Osteoblast (primary cell): ENCODE measurements around the gene C9orf78. TPM values are rescaled to one million over a fixed set of nuclear protein-coding genes. Genes with fewer than 3 reads are reported as not detected.

Experiments used
- DNase-seq: peaks from one replicate; pipeline ENCODE4 v3.0.0; 2011; ENCODE audit warnings: low spot score, mixed read lengths; ENCODE audit not compliant: insufficient read length; ENCODE audit errors: missing footprints
- H2AFZ ChIP-seq: 2 replicates; pipeline ENCODE4 v1.6.0; 2011; ENCODE audit warnings: mild to moderate bottlenecking, low read length
- H3K27ac ChIP-seq: 2 replicates; pipeline ENCODE4 v1.5.1; 2011; ENCODE audit warnings: mild to moderate bottlenecking, low read depth, low read length, moderate library complexity
- H3K27me3 ChIP-seq: 2 replicates; pipeline ENCODE4 v1.6.0; 2012; ENCODE audit warnings: mild to moderate bottlenecking, control low read depth, inconsistent platforms, low read length, moderate library complexity; ENCODE audit not compliant: insufficient read depth
- H3K36me3 ChIP-seq: 2 replicates; pipeline ENCODE4 v1.5.1; 2011; ENCODE audit warnings: mild to moderate bottlenecking, low read length, control low read depth, moderate library complexity; ENCODE audit not compliant: insufficient read depth
- H3K4me1 ChIP-seq: 2 replicates; pipeline ENCODE4 v1.5.1; 2011; ENCODE audit warnings: mild to moderate bottlenecking, low read length, control low read depth, moderate library complexity; ENCODE audit not compliant: insufficient read depth
- H3K4me2 ChIP-seq: 2 replicates; pipeline ENCODE4 v1.6.0; 2011; ENCODE audit warnings: mild to moderate bottlenecking, low read length; ENCODE audit not compliant: insufficient read depth
- H3K4me3 ChIP-seq: fragments of 200-600 bp; sonication (generic); 3 replicates; pipeline ENCODE4 v1.5.1; 2012; ENCODE audit warnings: mild to moderate bottlenecking, low read length, inconsistent platforms; ENCODE audit not compliant: insufficient read depth
- H3K79me2 ChIP-seq: 2 replicates; pipeline ENCODE4 v1.6.0; 2012; ENCODE audit warnings: mild to moderate bottlenecking, low read length, control low read depth, inconsistent platforms; ENCODE audit not compliant: insufficient read depth
- H3K9me3 ChIP-seq: 2 replicates; pipeline ENCODE4 v1.5.1; 2011; ENCODE audit warnings: low read depth, low read length, control low read depth
- H4K20me1 ChIP-seq: 2 replicates; pipeline ENCODE4 v1.6.0; 2012; ENCODE audit warnings: mild to moderate bottlenecking, low read length, control low read depth; ENCODE audit not compliant: insufficient read depth
- CTCF ChIP-seq: IDR thresholded peaks from 2 replicates; pipeline ENCODE4 v1.5.1; 2011; ENCODE audit warnings: mild to moderate bottlenecking, low read depth, low read length, moderate library complexity; ENCODE audit errors: extremely low read depth
- total RNA-seq: library from RNA; depleted of rRNA; stranded (reverse); fragments of >200 nt; gene quantifications from 2 replicates; pipeline ENCODE4 v1.2.3, GENCODE V29; 2012

The C9orf78 gene
- total RNA-seq, 1 donor, result 30.8 TPM

GRCh38 chr9:129853614-129854013, 18.5 kb upstream of the C9orf78 start:
- peaks cover 20% of the 10 kb centered on the region for H3K4me1 ChIP-seq
- TF ChIP-seq CTCF, result no peak
- H3K79me2 ChIP-seq, result no peaks in the 10 kb centered on the region
- H4K20me1 ChIP-seq, result peaks cover 16% of the 10 kb centered on the region
- no peak overlapping the region for H2AFZ ChIP-seq
- H3K9me3 ChIP-seq, result no peaks in the 10 kb centered on the region
- H3K4me2 ChIP-seq, result no peak overlapping the region
- no peak overlapping the region for H3K4me3 ChIP-seq
- peaks cover 60% of the 10 kb centered on the region for H3K36me3 ChIP-seq
- H3K27me3 ChIP-seq, result no peaks in the 10 kb centered on the region
- no peak for DNase-seq
- no peak overlapping the region for H3K27ac ChIP-seq

DNA sequence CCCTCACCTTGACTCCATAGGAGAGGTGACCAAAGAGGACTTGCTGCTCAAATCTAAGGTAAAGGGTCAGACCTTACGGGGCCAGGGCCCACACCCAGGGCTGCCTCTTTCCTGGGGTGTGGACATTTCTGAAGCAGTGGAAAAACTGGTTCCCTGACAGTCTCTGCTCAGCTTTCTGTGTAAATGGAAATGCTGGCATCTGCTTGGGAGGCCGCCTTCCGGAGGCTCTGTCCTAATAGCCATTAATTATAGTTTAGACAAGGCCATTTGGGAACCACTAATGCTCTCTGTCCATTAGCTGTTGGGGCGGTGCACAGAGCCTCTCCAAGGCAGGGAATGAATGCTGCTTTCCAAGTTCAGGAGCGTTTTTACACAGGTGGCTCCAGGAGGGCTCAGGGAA, 17.5 kb upstream of the C9orf78 start:
- Histone ChIP-seq H4K20me1 (peaks cover 14% of the 10 kb centered on the region), H3K27me3 (no peaks in the 10 kb centered on the region), H3K4me1 (peaks cover 20% of the 10 kb centered on the region), H3K79me2 (no peaks in the 10 kb centered on the region), H3K27ac (no peak overlapping the region), H2AFZ (no peak overlapping the region), H3K9me3 (no peaks in the 10 kb centered on the region), H3K36me3 (peaks cover 51% of the 10 kb centered on the region), H3K4me3 (no peak overlapping the region), H3K4me2 (no peak overlapping the region)
- TF ChIP-seq CTCF, result no peak
- DNase-seq, result no peak

- Histone ChIP-seq H3K4me1 (peaks cover 20% of the 10 kb centered on the region), H3K27ac (no peak overlapping the region), H3K4me2 (no peak overlapping the region), H3K9me3 (no peaks in the 10 kb centered on the region), H3K79me2 (no peaks in the 10 kb centered on the region), H3K27me3 (no peaks in the 10 kb centered on the region), H3K4me3 (no peak overlapping the region), H3K36me3 (peaks cover 45% of the 10 kb centered on the region), H4K20me1 (peaks cover 14% of the 10 kb centered on the region), H2AFZ (no peak overlapping the region)
- no peak for DNase-seq
- no peak for TF ChIP-seq CTCF
Measured at GRCh38 chr9:129851821-129852220, 16.7 kb upstream of the C9orf78 start.

DNA sequence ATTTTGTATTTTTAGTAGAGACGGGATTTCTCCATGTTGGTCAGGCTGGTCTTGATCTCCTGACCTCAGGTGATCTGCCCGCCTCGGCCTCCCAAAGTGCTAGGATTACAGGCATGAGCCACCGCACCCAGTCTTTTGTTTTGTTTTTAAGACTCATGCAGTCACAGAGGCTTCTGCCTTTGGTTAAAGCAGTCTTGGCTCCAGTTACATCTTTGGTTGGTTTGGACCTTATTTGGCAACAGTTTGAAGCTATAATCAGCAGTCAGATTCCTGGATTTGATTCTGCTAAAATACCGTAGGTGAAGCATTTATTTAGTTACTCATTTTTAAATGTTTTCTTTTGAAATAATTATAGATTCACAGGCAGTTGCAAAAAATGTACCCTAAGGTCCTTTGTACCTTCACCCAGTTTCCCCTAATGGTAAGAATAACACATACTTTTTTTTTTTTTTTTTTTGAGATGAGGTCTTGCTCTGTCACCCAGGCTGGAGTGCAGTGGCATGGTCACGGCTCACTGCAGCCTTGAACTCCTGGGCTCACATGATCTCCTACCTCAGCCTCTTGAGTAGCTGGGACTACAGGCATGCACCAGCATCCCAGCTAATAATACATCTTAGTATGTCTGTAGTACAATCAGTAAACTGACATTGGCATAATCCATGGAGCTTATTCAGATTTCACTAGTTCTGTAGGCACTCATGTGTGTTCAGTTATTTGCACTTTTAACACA, 15.9 kb upstream of the C9orf78 start:
- H3K9me3 ChIP-seq, result no peaks in the 10 kb centered on the region
- no peaks in the 10 kb centered on the region for H3K27me3 ChIP-seq
- H3K36me3 ChIP-seq, result peaks cover 44% of the 10 kb centered on the region
- H3K4me2 ChIP-seq, result no peak overlapping the region
- no peaks in the 10 kb centered on the region for H3K79me2 ChIP-seq
- peaks cover 16% of the 10 kb centered on the region for H4K20me1 ChIP-seq
- H2AFZ ChIP-seq, result no peak overlapping the region
- peak overlapping the region; percentile 35 for H3K27ac ChIP-seq
- H3K4me3 ChIP-seq, result no peak overlapping the region
- H3K4me1 ChIP-seq, result peaks cover 20% of the 10 kb centered on the region
- no peak for TF ChIP-seq CTCF
- DNase-seq, result no peak
